Midbrain (tissue), 1 donor: ENCODE measurements around the gene AKR1C3.
"Not testable (repeated sequence)": the region's sequence is repeated elsewhere in the genome, so short reads cannot be mapped to it uniquely, and the experiment has no call there.

ENCODE experiments used
- DNase-seq: peaks from one replicate; lab custom pipeline; 2025; lab: John Stamatoyannopoulos, UW

AKR1C3 gene

DNA sequence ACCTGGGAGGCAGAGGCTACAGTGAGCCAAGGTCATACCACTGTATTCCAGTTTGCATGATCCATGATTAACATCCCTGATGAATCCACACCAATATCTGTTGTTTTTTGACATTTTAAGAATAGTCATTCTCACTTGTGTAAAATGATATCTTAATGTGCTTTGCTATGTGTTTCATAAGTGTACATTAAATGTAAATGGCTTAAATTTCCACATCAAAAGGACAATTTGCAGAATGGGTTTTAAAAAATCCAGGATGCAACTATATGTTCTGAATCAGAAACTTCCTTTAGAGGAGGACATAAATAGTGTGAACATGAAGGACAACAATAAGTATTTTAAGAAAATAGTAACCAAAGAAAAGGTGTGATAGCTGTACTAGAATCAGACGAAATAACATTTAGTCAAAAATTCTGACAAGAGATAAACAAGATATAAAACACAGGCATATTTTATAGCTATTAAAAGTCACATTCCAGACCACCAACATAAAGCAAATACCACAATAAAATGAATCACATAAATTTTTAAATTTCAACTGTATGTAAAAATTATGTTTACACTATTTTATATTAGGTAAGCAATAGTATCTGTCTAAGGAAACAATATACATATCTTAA lies 42.4 kb downstream of the AKR1C3 start:
- no peak for DNase-seq

DNA sequence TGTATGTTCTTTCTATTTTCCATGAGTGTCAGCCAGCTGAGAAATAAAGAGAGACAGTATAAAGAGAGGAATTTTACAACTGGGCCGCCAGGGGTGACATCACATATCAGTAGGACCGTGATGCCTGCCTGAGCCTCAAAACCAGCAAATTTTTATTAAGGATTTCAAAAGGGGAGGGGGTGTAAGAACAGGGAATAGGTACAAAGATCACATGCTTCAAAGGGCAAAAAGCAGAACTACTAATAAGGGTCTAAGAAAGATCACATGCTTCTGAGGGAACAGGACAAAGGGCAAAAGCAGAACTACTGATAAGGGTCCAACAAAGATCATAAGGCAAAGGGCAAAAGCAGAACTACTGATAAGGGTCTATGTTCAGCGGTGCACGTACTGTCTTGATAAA lies 43.5 kb downstream of the AKR1C3 start:
- not testable (repeated sequence) for DNase-seq

DNA sequence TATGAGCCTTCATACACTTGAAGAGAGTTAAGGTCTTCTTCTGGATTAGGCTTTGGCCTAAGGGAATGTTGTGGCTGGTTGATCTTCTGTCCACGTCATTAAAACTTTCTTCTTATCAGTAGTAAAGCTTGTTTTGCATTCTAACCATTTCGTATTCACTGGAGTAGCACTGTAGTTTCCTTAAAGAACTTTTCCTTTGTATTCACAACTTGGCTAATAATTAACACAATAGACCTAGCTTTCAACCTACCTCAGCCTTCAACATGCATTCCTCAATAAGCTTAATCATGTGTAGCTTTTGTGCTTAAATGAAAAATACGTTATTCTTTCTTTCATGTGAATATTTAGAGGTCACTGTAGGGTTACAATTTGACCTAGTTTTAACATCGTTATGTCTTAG lies 48.0 kb downstream of the AKR1C3 start:
- no peak for DNase-seq

DNA sequence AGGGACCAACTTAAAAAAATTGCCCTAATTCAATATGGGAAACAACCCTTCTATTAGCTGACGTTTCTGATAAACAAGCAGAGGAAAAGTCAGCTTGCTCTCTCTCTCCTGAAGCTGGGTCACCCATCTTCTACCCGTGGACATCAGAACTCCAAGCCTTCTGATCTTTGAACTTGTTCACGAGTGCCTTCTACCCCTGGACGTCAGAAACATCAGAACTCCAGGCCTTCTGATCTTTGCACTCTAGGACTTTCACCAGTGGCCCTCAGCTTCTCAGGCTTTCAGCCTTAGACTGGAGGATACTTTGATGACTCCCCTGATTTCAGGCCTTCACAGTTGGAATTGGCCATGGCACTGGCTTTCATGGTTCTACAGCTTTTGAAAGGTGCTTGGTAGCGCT lies 48.9 kb downstream of the AKR1C3 start:
- DNase-seq, result no peak

DNA sequence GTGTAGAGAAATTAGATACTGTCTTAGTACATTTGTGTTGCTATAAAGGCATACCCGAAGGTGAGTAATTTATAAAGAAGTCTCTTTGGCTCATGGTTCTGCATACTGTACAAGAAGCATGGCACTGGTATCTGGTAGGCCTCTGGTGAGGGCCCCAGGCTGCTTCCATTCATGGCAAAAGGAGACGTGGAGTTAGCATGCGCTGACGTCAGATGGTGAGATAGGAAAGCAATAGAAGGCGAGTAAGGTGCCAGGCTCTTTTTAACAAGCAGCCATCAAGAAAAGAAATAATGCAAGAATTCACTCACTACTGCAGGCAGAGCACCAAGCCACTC lies 52.7 kb downstream of the AKR1C3 start:
- no peak for DNase-seq

DNA sequence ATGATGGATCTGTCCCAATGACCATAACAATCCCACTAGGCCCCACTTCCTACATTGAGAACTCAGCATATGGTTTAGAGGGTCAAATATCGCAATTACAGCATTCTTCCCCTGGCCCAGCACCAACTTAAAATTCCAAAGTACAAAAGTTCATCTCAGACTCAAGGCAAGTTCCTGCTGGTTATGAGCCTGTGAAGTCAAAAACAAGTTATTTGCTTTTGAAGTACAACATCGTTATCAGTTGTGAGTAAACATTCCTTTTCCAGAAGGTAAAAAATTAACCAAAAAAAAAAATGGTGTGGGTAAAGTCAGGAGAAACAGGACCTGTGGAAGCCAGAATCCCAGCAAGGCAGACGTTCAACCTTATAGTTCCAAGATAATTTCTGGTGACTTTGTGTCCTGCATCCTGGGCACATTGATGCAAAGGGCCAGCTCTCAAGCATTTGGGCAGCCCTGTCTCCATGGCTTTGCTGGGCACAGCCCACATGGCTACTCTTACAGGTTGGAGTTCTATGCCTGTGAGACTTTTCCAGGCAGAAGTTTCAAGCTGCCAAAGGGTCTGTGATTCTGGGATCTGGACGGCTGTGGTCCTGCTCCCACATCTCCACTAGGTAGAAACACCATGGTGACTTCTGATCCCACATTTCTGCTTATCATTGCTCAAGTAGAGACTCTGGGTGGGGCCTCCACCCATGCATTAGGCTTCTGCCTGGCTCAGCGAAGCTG lies 53.2 kb downstream of the AKR1C3 start:
- DNase-seq, result no peak

DNA sequence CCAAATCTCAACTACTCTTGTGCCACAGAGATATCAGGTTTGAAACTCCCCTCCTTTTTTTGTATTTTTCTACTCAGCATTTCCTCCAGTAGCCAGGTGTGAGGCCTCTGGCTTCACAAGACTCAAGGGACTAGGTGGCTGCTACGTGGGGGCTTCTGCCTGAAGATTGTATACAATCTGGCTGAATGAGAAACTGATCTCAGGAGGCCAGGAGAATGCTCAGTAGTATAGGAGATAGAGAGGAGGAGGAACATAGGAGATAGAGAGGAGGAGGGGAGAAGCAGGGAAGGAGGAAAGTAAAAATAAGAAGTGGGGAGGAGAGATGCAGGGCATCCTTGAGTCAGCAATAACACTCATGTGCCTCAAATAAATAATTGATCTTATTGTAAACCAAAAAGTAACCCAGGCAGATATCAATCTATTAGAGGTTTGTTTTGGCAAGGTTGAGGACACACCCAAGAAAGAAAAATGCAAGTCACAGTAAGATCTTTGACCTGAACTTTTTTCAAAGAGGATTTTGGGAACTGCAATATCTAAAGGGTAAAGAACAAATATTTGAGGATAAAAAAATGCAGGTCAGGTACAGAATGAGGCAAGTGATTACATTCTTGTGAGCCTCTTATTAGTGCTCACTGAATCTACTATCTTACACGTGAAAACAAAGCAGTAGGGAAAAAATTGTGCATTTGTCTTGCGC lies 53.9 kb downstream of the AKR1C3 start:
- no peak for DNase-seq

DNA sequence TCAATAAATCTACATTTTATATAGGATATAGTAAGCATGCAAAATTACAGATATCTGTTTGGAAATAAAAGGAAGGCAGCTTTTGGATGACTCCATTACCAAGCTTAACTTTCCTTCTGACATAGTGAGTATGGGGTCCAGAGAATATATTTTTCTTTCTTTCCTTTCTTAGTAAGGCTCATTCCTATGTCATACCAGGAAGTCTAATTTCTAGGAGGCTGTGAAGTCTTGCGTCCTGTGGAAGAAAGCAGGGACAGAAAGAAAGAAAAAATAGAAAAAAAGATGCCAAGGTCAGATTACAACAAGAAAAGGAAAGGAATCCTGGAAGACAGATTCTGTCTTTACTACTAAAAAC lies 54.4 kb downstream of the AKR1C3 start:
- no peak for DNase-seq

DNA sequence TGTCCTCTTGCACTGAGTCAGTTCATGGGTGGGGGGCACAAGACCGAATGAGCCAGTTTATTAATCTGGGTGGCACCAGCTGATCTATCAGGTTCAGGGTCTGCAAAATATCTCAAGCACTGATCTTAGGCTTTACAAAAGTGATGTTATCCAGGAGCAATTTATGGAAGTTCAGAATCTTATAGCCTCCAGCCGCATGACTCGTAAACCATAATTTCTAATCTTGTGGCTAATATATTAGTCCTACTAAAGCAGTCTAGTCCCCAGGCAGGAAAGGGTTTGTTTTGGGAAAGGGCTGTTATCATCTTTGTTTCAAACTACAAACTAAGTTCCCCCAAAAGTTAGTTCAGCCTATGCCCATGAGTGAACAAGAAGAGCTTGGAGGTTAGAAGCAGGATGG lies 56.9 kb downstream of the AKR1C3 start:
- no peak for DNase-seq

DNA sequence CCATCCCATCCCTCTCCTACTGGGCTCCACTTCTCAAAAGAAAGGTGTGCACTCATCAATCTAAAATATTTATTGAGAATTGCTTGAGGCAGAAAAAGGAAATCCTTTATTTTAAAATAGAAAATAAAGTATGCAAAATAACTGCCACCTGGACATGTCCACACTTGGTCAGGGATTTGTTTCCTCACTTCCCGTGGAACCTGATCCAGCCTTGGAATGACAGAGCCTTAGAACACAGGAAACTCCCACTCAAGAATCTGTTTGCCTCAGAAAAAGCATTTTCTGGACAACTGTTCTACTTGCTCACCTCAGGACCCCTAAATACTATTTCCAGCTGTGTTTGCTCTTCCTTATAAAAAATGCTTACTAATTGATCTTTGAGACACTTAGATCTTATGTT lies 61.7 kb downstream of the AKR1C3 start:
- DNase-seq, result no peak
